HFF-Myc (cell line): ENCODE measurements around the gene ALOX15B.

Source experiments
- DNase-seq: peaks from one replicate; pipeline ENCODE4 v3.0.0-alpha.2; 2011; ENCODE audit warnings: low read depth; ENCODE audit errors: extremely low read depth
- H3K4me3 ChIP-seq: replicated peaks from 2 replicates; pipeline ENCODE4 v1.5.1; 2011; ENCODE audit warnings: low read depth, mild to moderate bottlenecking, control low read depth, low read length
- CTCF ChIP-seq: IDR thresholded peaks from 2 replicates; pipeline ENCODE4 v1.5.1; 2012; ENCODE audit warnings: mild to moderate bottlenecking, low read depth, low read length, control low read depth; ENCODE audit errors: missing control alignments

Gene ALOX15B

GRCh38 chr17:8063761-8064534 is 25.1 kb downstream of the ALOX15B start:
- no peak overlapping the region for H3K4me3 ChIP-seq
- DNase-seq: no peak
- no peak for TF ChIP-seq CTCF

GRCh38 chr17:8064561-8065019 is 25.7 kb downstream of the ALOX15B start:
- DNase-seq: no peak
- TF ChIP-seq CTCF: no peak
- no peak overlapping the region for H3K4me3 ChIP-seq

- no peak overlapping the region for H3K4me3 ChIP-seq
- TF ChIP-seq CTCF: no peak
These were observed 28.2 kb downstream of the ALOX15B start for GRCh38 chr17:8066841-8067775.

GRCh38 chr17:8067806-8068205 is 28.9 kb downstream of the ALOX15B start:
- no peak for DNase-seq
- no peak for TF ChIP-seq CTCF
- H3K4me3 ChIP-seq: no peak overlapping the region

More at GRCh38 chr17:8066841-8067775, 28.2 kb downstream of the ALOX15B start:
- DNase-seq: no peak

- no peak for DNase-seq
- no peak for TF ChIP-seq CTCF
- no peak overlapping the region for H3K4me3 ChIP-seq
These were observed 30.1 kb downstream of the ALOX15B start for GRCh38 chr17:8068736-8069586.

GRCh38 chr17:8069587-8069860 is 30.7 kb downstream of the ALOX15B start:
- DNase-seq: no peak
- no peak for TF ChIP-seq CTCF

More at GRCh38 chr17:8069587-8069860, 30.7 kb downstream of the ALOX15B start:
- H3K4me3 ChIP-seq: no peak overlapping the region
